Adrenal gland (tissue), 5 donors: Measurements from ENCODE around the gene NOSTRIN.
"Not testable (repeated sequence)": the region's sequence is repeated elsewhere in the genome, so short reads cannot be mapped to it uniquely, and the experiment has no call there.

Experiments
- POLR2A ChIP-seq, 2 donors: fragments of 450-650 bp; IDR thresholded peaks; one replicate each; pipeline ENCODE4 v1.6.1; 2017; ENCODE audit warnings: antibody characterized with exemption in 2 of 2, mild to moderate bottlenecking in 2 of 2, moderate library complexity in 1 of 2
- TF ChIP-seq, protein P1 (sequence below), 6 experiments: fragments of 450-650 bp in 4 of 6; fragments of 200-600 bp in 2 of 6; sonication (generic) in 1 of 6; IDR thresholded peaks; 1 replicate in 5 of 6; 2 replicates in 1 of 6; pipeline versions ENCODE4 v1.5.1 to v1.8.0; 2016 to 2021; ENCODE audit warnings: antibody characterized with exemption in 6 of 6, mild to moderate bottlenecking in 2 of 6, moderate library complexity in 1 of 6
- donor health status: DM: no; HTN: no; CAD: no.

DNA sequence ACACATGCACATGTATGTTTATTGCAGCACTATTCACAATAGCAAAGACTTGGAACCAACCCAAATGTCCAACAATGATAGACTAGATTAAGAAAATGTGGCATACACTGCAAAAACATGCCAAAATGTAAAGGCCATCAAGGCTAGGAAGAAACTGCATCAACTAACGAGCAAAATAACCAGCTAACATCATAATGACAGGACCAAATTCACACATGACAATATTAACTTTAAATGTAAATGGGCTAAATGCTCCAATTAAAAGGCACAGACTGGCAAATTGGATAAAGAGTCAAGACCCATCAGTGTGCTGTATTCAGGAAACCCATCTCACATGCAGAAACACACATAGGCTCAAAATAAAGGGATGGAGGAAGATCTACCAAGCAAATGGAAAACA, 64.7 kb downstream of the NOSTRIN start:
- TF ChIP-seq, protein P1, sequence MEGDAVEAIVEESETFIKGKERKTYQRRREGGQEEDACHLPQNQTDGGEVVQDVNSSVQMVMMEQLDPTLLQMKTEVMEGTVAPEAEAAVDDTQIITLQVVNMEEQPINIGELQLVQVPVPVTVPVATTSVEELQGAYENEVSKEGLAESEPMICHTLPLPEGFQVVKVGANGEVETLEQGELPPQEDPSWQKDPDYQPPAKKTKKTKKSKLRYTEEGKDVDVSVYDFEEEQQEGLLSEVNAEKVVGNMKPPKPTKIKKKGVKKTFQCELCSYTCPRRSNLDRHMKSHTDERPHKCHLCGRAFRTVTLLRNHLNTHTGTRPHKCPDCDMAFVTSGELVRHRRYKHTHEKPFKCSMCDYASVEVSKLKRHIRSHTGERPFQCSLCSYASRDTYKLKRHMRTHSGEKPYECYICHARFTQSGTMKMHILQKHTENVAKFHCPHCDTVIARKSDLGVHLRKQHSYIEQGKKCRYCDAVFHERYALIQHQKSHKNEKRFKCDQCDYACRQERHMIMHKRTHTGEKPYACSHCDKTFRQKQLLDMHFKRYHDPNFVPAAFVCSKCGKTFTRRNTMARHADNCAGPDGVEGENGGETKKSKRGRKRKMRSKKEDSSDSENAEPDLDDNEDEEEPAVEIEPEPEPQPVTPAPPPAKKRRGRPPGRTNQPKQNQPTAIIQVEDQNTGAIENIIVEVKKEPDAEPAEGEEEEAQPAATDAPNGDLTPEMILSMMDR (IDR thresholded peaks at IDR 0.05), result not testable (repeated sequence)
- not testable (repeated sequence) for TF ChIP-seq POLR2A (IDR thresholded peaks at IDR 0.05)
